Osteoblast (primary cell): ENCODE measurements around the gene CNKSR1. TPM values are rescaled to one million over a fixed set of nuclear protein-coding genes. Genes with fewer than 3 reads are reported as not detected.

ENCODE experiments used
- DNase-seq: peaks from one replicate; pipeline ENCODE4 v3.0.0; 2011; ENCODE audit warnings: low spot score, mixed read lengths; ENCODE audit not compliant: insufficient read length; ENCODE audit errors: missing footprints
- H2AFZ ChIP-seq: 2 replicates; pipeline ENCODE4 v1.6.0; 2011; ENCODE audit warnings: mild to moderate bottlenecking, low read length
- H3K27ac ChIP-seq: 2 replicates; pipeline ENCODE4 v1.5.1; 2011; ENCODE audit warnings: mild to moderate bottlenecking, low read depth, low read length, moderate library complexity
- H3K27me3 ChIP-seq: 2 replicates; pipeline ENCODE4 v1.6.0; 2012; ENCODE audit warnings: mild to moderate bottlenecking, control low read depth, inconsistent platforms, low read length, moderate library complexity; ENCODE audit not compliant: insufficient read depth
- H3K36me3 ChIP-seq: 2 replicates; pipeline ENCODE4 v1.5.1; 2011; ENCODE audit warnings: mild to moderate bottlenecking, low read length, control low read depth, moderate library complexity; ENCODE audit not compliant: insufficient read depth
- H3K4me1 ChIP-seq: 2 replicates; pipeline ENCODE4 v1.5.1; 2011; ENCODE audit warnings: mild to moderate bottlenecking, low read length, control low read depth, moderate library complexity; ENCODE audit not compliant: insufficient read depth
- H3K4me2 ChIP-seq: 2 replicates; pipeline ENCODE4 v1.6.0; 2011; ENCODE audit warnings: mild to moderate bottlenecking, low read length; ENCODE audit not compliant: insufficient read depth
- H3K4me3 ChIP-seq: fragments of 200-600 bp; sonication (generic); 3 replicates; pipeline ENCODE4 v1.5.1; 2012; ENCODE audit warnings: mild to moderate bottlenecking, low read length, inconsistent platforms; ENCODE audit not compliant: insufficient read depth
- H3K79me2 ChIP-seq: 2 replicates; pipeline ENCODE4 v1.6.0; 2012; ENCODE audit warnings: mild to moderate bottlenecking, low read length, control low read depth, inconsistent platforms; ENCODE audit not compliant: insufficient read depth
- H3K9me3 ChIP-seq: 2 replicates; pipeline ENCODE4 v1.5.1; 2011; ENCODE audit warnings: low read depth, low read length, control low read depth
- H4K20me1 ChIP-seq: 2 replicates; pipeline ENCODE4 v1.6.0; 2012; ENCODE audit warnings: mild to moderate bottlenecking, low read length, control low read depth; ENCODE audit not compliant: insufficient read depth
- total RNA-seq: library from RNA; depleted of rRNA; stranded (reverse); fragments of >200 nt; gene quantifications from 2 replicates; pipeline ENCODE4 v1.2.3, GENCODE V29; 2012
- TF ChIP-seq, protein P1 (sequence below): IDR thresholded peaks from 2 replicates; pipeline ENCODE4 v1.5.1; 2011; ENCODE audit warnings: mild to moderate bottlenecking, low read depth, low read length, moderate library complexity; ENCODE audit errors: extremely low read depth

Gene CNKSR1
- total RNA-seq, 1 donor = under 0.01 TPM

DNA sequence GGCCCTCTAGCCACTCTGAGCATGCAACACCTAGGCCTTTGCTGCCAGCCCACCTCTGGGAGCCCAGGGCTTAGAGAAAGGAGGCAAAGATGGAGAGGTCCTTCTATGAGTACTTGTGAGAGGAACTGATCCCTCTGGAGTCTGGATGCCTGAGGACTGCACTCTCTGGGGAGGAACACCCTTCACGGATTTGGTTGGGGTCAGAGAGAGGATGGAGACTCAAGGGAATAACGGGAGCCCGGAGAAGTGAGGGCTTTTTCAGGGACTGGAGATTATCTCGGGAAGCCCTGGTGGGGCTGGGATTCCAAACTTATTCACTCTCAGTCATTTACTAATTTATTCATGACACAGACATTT is 8.1 kb upstream of the CNKSR1 start:
- Histone ChIP-seq H3K4me2 (peak overlapping the region; percentile 94), H3K4me1 (peaks cover 9% of the 10 kb centered on the region), H3K4me3 (peak overlapping the region; percentile 96), H3K36me3 (no peaks in the 10 kb centered on the region), H4K20me1 (peaks cover 3% of the 10 kb centered on the region), H3K79me2 (peaks cover 16% of the 10 kb centered on the region), H3K27me3 (peaks cover 5% of the 10 kb centered on the region), H3K9me3 (no peaks in the 10 kb centered on the region), H3K27ac (no peak overlapping the region), H2AFZ (peak overlapping the region; percentile 87)
- DNase-seq = peak; percentile 78
- TF ChIP-seq, protein P1, sequence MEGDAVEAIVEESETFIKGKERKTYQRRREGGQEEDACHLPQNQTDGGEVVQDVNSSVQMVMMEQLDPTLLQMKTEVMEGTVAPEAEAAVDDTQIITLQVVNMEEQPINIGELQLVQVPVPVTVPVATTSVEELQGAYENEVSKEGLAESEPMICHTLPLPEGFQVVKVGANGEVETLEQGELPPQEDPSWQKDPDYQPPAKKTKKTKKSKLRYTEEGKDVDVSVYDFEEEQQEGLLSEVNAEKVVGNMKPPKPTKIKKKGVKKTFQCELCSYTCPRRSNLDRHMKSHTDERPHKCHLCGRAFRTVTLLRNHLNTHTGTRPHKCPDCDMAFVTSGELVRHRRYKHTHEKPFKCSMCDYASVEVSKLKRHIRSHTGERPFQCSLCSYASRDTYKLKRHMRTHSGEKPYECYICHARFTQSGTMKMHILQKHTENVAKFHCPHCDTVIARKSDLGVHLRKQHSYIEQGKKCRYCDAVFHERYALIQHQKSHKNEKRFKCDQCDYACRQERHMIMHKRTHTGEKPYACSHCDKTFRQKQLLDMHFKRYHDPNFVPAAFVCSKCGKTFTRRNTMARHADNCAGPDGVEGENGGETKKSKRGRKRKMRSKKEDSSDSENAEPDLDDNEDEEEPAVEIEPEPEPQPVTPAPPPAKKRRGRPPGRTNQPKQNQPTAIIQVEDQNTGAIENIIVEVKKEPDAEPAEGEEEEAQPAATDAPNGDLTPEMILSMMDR = no peak

DNA sequence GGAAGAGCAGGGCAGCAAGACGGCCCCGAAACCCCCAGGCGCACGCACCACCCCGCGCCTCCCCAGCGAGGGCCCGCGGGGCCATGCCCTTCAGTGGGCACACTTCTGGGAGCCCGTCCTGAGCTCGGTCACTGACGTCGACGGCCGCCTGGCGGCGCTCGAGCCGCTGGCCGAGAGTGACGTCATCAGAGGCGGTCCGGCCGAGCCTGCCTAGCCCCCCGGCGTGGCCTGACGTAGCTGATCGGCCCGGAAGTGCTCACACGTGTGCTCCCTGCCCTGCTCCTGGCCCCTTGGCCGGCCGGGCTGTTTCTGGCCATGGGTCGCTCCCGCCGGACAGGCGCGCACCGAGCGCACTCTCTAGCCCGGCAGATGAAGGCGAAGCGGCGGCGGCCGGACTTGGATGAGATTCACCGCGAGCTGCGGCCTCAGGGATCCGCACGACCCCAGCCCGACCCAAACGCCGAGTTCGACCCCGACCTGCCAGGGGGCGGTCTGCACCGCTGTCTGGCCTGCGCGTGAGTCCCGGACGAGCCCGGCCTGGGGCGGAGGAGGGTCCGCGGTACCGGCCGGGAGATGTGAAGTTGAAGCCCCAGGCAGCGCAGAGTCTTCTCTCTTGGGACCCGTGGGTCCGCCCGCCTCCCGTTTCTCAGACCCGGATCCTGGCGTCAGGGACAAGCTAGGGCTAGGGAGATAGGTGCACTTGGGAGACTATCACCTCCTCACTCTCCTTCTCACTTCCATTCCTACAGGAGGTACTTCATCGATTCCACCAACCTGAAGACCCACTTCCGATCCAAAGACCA is 7.4 kb upstream of the CNKSR1 start, which contains the start of gene ZNF593:
Gene ZNF593 (plus strand): TSS at position 240 of the 803 bp plus-strand sequence. CDS start 76 bp downstream, at position 316.
- H2AFZ ChIP-seq = peak within 1 kb of the TSS; percentile 87
- H3K27ac ChIP-seq = peak within 1 kb of the TSS; percentile 81
- H3K9me3 ChIP-seq = no peaks in the 10 kb centered on the region
- no peaks in the 10 kb centered on the region for H3K36me3 ChIP-seq
- H4K20me1 ChIP-seq = peaks cover 3% of the 10 kb centered on the region
- peaks cover 5% of the 10 kb centered on the region for H3K27me3 ChIP-seq
- H3K79me2 ChIP-seq = peaks cover 16% of the 10 kb centered on the region
- peak within 1 kb of the TSS; percentile 96 for H3K4me3 ChIP-seq
- peaks cover 9% of the 10 kb centered on the region for H3K4me1 ChIP-seq
- peak within 1 kb of the TSS; percentile 94 for H3K4me2 ChIP-seq
- TF ChIP-seq, protein P1 = peak; percentile 78
- peak; percentile 100 for DNase-seq

DNA sequence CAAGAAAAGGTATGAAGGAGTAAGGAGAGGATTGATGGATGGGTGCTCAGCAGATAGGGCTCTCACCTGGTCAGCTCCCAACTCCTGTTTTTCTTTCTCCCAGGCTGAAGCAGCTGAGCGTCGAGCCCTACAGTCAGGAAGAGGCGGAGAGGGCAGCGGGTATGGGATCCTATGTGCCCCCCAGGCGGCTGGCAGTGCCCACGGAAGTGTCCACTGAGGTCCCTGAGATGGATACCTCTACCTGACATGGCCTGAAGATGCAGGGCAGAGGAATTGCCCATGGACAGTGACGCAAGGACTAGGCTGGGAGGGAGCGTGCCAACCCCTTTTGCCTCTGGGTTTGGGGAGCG is 6.8 kb upstream of the CNKSR1 start:
- H3K4me3 ChIP-seq = peak overlapping the region; percentile 96
- H4K20me1 ChIP-seq = peaks cover 3% of the 10 kb centered on the region
- H3K27me3 ChIP-seq = peaks cover 1% of the 10 kb centered on the region
- H3K9me3 ChIP-seq = no peaks in the 10 kb centered on the region
- no peaks in the 10 kb centered on the region for H3K36me3 ChIP-seq
- H3K27ac ChIP-seq = peak overlapping the region; percentile 81
- TF ChIP-seq, protein P1 = no peak
- peaks cover 9% of the 10 kb centered on the region for H3K4me1 ChIP-seq
- H3K4me2 ChIP-seq = peak overlapping the region; percentile 94
- H2AFZ ChIP-seq = peak overlapping the region; percentile 87
- H3K79me2 ChIP-seq = peaks cover 16% of the 10 kb centered on the region
- DNase-seq = no peak
